Astrocyte (in vitro differentiated cells and primary cell): ENCODE results near the gene JUN. TPM values are rescaled to one million over a fixed set of nuclear protein-coding genes. Genes with fewer than 3 reads are reported as not detected.

Source experiments
- DNase-seq: peaks from one replicate; pipeline ENCODE4 v3.0.0-alpha.2; 2010; ENCODE audit warnings: low read depth
- FAIRE-seq: peaks from 2 replicates; lab custom pipeline; 2011; peaks lifted over from hg19 to GRCh38; lab: Jason Lieb, UNC
- H2AFZ ChIP-seq: 2 replicates; pipeline ENCODE4 v1.6.0; 2012; ENCODE audit warnings: low read depth, low read length, inconsistent platforms
- H3K27ac ChIP-seq: 2 replicates; pipeline ENCODE4 v1.5.1; 2011; ENCODE audit warnings: low read depth, low read length, inconsistent platforms
- H3K27me3 ChIP-seq: 2 replicates; pipeline ENCODE4 v1.6.0; 2011; ENCODE audit warnings: low read length, inconsistent platforms; ENCODE audit not compliant: insufficient read depth
- H3K36me3 ChIP-seq: 2 replicates; pipeline ENCODE4 v1.5.1; 2011; ENCODE audit warnings: low read length, inconsistent platforms; ENCODE audit not compliant: insufficient read depth
- H3K4me1 ChIP-seq: 2 replicates; pipeline ENCODE4 v1.5.1; 2011; ENCODE audit warnings: low read length, inconsistent platforms; ENCODE audit not compliant: insufficient read depth
- H3K4me2 ChIP-seq: 2 replicates; pipeline ENCODE4 v1.6.0; 2012; ENCODE audit warnings: low read length, inconsistent platforms
- H3K4me3 ChIP-seq: 2 replicates; pipeline ENCODE4 v1.5.1; 2011; ENCODE audit warnings: low read depth, mild to moderate bottlenecking, low read length, inconsistent platforms; ENCODE audit not compliant: insufficient read depth
- H3K79me2 ChIP-seq: 2 replicates; pipeline ENCODE4 v1.6.0; 2012; ENCODE audit warnings: mild to moderate bottlenecking, low read length, inconsistent platforms; ENCODE audit not compliant: insufficient read depth
- H3K9ac ChIP-seq: 2 replicates; pipeline ENCODE4 v1.6.0; 2012; ENCODE audit warnings: mild to moderate bottlenecking, low read length, inconsistent platforms
- H3K9me3 ChIP-seq: 2 replicates; pipeline ENCODE4 v1.5.1; 2012; ENCODE audit warnings: low read depth, mild to moderate bottlenecking, low read length, inconsistent platforms; ENCODE audit not compliant: insufficient read depth
- H4K20me1 ChIP-seq: 2 replicates; pipeline ENCODE4 v1.6.0; 2012; ENCODE audit warnings: low read length, inconsistent platforms; ENCODE audit not compliant: insufficient read depth
- H3K27ac Mint-ChIP-seq: one replicate; pipeline ENCODE4 v1.8.0; 2021; ENCODE audit warnings: mild to moderate bottlenecking, mixed read lengths; ENCODE audit not compliant: unreplicated experiment
- H3K27me3 Mint-ChIP-seq: one replicate; pipeline ENCODE4 v1.8.0; 2021; ENCODE audit warnings: low read depth, mixed read lengths; ENCODE audit not compliant: unreplicated experiment
- H3K36me3 Mint-ChIP-seq: one replicate; pipeline ENCODE4 v1.8.0; 2021; ENCODE audit warnings: low read depth, mixed read lengths; ENCODE audit not compliant: unreplicated experiment
- H3K4me1 Mint-ChIP-seq: one replicate; pipeline ENCODE4 v1.8.0; 2021; ENCODE audit warnings: low read depth, mixed read lengths; ENCODE audit not compliant: unreplicated experiment
- H3K4me3 Mint-ChIP-seq: one replicate; pipeline ENCODE4 v1.8.0; 2021; ENCODE audit warnings: mild to moderate bottlenecking, moderate library complexity, mixed read lengths; ENCODE audit not compliant: unreplicated experiment
- H3K9me3 Mint-ChIP-seq: one replicate; pipeline ENCODE4 v1.8.0; 2021; ENCODE audit warnings: mild to moderate bottlenecking, mixed read lengths; ENCODE audit not compliant: unreplicated experiment
- CTCF ChIP-seq: IDR thresholded peaks from 2 replicates; pipeline ENCODE4 v1.5.1; 2011; ENCODE audit warnings: low read depth, mild to moderate bottlenecking, inconsistent platforms, low read length, moderate library complexity; ENCODE audit not compliant: insufficient read depth
- EZH2 ChIP-seq: IDR thresholded peaks from 2 replicates; pipeline ENCODE4 v1.6.1; 2012; ENCODE audit warnings: mild to moderate bottlenecking, low read length, inconsistent platforms; ENCODE audit not compliant: insufficient read depth
- total RNA-seq: library from RNA; stranded (reverse); gene quantifications from 2 replicates; pipeline ENCODE4 v1.2.1, GENCODE V29; 2021

The JUN gene
- total RNA-seq, 1 donor from 2014 or later, result 101 TPM

DNA sequence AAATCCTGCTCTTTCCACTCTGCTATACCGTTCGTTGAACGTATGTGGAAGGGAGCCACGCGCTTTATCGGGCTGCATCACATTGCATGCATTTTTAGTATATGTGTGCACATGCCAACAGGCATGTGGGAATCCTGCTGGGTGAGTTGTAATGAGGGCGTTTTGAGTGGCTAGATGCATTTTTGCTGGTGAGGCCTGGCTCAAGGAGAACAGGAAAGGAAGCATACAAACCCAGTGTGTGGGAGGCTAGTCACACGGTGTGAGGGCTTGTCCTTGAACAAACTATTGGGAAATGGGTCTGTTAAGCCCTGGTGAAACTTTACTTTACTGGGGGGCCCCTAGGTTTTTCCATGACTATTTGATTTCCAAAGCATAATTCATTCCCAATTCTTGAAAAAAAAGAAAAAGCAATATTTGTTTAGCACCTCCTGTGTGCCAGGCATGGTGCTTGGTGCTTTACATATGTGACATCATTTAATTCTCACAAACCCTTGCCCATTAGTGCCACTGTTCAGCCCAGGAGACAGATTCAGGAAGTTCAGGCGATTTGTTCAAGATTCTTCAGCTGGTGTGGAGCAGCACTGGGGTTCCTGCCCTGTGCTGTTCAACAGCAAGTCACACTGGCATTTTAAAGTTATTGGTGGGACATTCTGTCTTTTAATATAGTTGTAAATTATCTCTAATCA lies 25.6 kb upstream of the JUN start:
- Histone ChIP-seq H3K27me3 (no peaks in the 10 kb centered on the region), H3K9me3 (no peaks in the 10 kb centered on the region), H3K36me3 (no peaks in the 10 kb centered on the region), H3K27ac (no peak overlapping the region), H3K79me2 (no peaks in the 10 kb centered on the region), H3K4me3 (no peak overlapping the region), H3K4me1 (peaks cover 16% of the 10 kb centered on the region), H3K4me2 (no peak overlapping the region), H4K20me1 (no peaks in the 10 kb centered on the region), H2AFZ (no peak overlapping the region), H3K9ac (no peak overlapping the region)
- Mint-ChIP-seq H3K9me3 (no peaks in the 10 kb centered on the region), H3K27me3 (no peaks in the 10 kb centered on the region), H3K36me3 (no peaks in the 10 kb centered on the region), H3K4me1 (peaks cover 19% of the 10 kb centered on the region), H3K4me3 (peak overlapping the region; percentile 7), H3K27ac (no peak overlapping the region)
- no peak for FAIRE-seq
- peak; percentile 80 for DNase-seq
- TF ChIP-seq EZH2 (no peak), CTCF (no peak)

DNA sequence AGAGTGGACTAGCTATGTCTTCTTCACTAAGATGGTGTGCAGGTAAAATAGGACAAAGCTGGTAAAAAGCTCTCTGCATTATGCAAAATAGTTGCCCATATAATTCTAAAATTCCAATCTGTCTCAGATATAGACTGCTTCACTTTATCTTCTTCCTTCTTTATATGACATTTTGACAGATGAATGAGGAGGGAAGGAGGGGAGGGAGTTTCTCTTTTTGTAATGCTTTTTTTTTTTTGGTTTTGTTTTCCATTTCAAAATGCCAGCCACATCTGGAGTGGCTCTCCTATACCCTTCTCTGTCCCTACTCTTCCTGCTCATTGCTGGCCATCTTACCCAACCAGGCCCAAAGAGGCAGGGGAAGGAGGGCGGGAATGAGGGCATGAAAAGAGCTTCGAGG lies 24.2 kb upstream of the JUN start:
- Mint-ChIP-seq H3K27ac (no peak overlapping the region), H3K36me3 (no peaks in the 10 kb centered on the region), H3K4me1 (peaks cover 15% of the 10 kb centered on the region), H3K4me3 (no peak overlapping the region), H3K27me3 (no peaks in the 10 kb centered on the region), H3K9me3 (no peaks in the 10 kb centered on the region)
- DNase-seq, result no peak
- Histone ChIP-seq H3K27me3 (no peaks in the 10 kb centered on the region), H3K27ac (no peak overlapping the region), H3K9ac (no peak overlapping the region), H3K79me2 (no peaks in the 10 kb centered on the region), H4K20me1 (no peaks in the 10 kb centered on the region), H2AFZ (no peak overlapping the region), H3K4me2 (no peak overlapping the region), H3K4me1 (peaks cover 3% of the 10 kb centered on the region), H3K9me3 (no peaks in the 10 kb centered on the region), H3K4me3 (no peak overlapping the region), H3K36me3 (no peaks in the 10 kb centered on the region)
- TF ChIP-seq EZH2 (no peak), CTCF (no peak)
- no peak for FAIRE-seq
